Testis (tissue), 2 donors: ENCODE data around the gene OVCH2.

ENCODE experiments used
- CTCF ChIP-seq, 3 experiments: fragments of 450-650 bp in 2 of 3; fragments of 200-600 bp in 1 of 3; sonication (generic) in 1 of 3; IDR thresholded peaks; one replicate each; pipeline ENCODE4 v1.5.1; 2016 to 2019; ENCODE audit warnings: antibody characterized with exemption in 3 of 3, mild to moderate bottlenecking in 2 of 3, moderate library complexity in 1 of 3
- POLR2A ChIP-seq: fragments of 450-650 bp; IDR thresholded peaks from one replicate; pipeline ENCODE4 v1.6.1; 2017; ENCODE audit warnings: antibody characterized with exemption, mild to moderate bottlenecking, moderate library complexity

GRCh38 chr11:7651700-7652099 is 54.6 kb downstream of the OVCH2 start:
- no peak for TF ChIP-seq CTCF (IDR thresholded peaks at IDR 0.05)
- no peak for TF ChIP-seq POLR2A
